Left cardiac atrium (tissue), 4 donors: Measurements from ENCODE around the gene CSNK1A1. TPM values are rescaled to one million over a fixed set of nuclear protein-coding genes. Genes with fewer than 3 reads are reported as not detected.
A peak's percentile ranks its signal among the peaks of the same experiment; 100 is the strongest.
"Not testable (repeated sequence)": the region's sequence is repeated elsewhere in the genome, so short reads cannot be mapped to it uniquely, and the experiment has no call there.

Experiments used
- ATAC-seq, 2 donors: fragments of 200-7000 bp; cut with Tn5 transposase; one replicate each; pipeline ENCODE4 v1.9.1; 2020; ENCODE audit warnings: mild to moderate bottlenecking in 2 of 2, moderate library complexity in 2 of 2
- DNase-seq: peaks from one replicate; pipeline ENCODE4 v3.0.0-alpha.2; 2020
- intact Hi-C, 2 donors: fragments of 100-400 bp; cut with DNase I; formaldehyde crosslinking; loops; one replicate each; pipeline versions ENCODE4 v1.14.1 to v1.15.1; 2022 to 2023
- total RNA-seq, 2 donors: library from RNA; stranded (reverse); fragmentation: NEBNext Ultra II Directional; extraction: Animal tissue kit (Norgen Biotek cat#: 25700); gene quantifications; one replicate each; pipeline ENCODE4 v1.2.1, GENCODE V29; 2021
- donor health status: DM: no; HTN: yes; CAD: no.
- donor health status: DM: no; HTN: yes; CAD: no; lungs with severe emphysema.
- donor health status: DM: yes; HTN: yes; CAD: no.
- donor health status: Dilated cardiomyopathy.

The CSNK1A1 gene
- total RNA-seq, 2 donors from 2014 or later: 212 to 342 TPM

GRCh38 chr5:149450199-149450598, 101.0 kb downstream of the CSNK1A1 start:
- DNase-seq: peak; percentile 84
- intact Hi-C loops: loop anchor here in 1 of 2 donors (5.0 kb wide), 1 partner anchor 102 kb away; the partner anchor contains the start of gene CSNK1A1
- peak; percentile 56 to 60 for ATAC-seq

- no peak for DNase-seq
- intact Hi-C loops: loop anchor here in 1 of 2 donors (5.0 kb wide), 1 partner anchor 38 kb away; no protein-coding TSS in a partner anchor
- no peak for ATAC-seq
Observed at GRCh38 chr5:149448831-149449714, 102.2 kb downstream of the CSNK1A1 start.

- DNase-seq (no peak), ATAC-seq (no peak)
- intact Hi-C loops: loop anchor here in 1 of 2 donors (5.0 kb wide), 1 partner anchor 39 kb away; no protein-coding TSS in a partner anchor
Observed at GRCh38 chr5:149448431-149448830, 102.8 kb downstream of the CSNK1A1 start.

GRCh38 chr5:149447373-149448367, 103.6 kb downstream of the CSNK1A1 start:
- DNase-seq (no peak), ATAC-seq (no peak)
- intact Hi-C loops: loop anchor here in 1 of 2 donors (5.0 kb wide), 1 partner anchor 40 kb away; no protein-coding TSS in a partner anchor

- not testable (repeated sequence) for ATAC-seq
- intact Hi-C loops: loop anchor here in 1 of 2 donors (5.0 kb wide), 1 partner anchor 41 kb away; no protein-coding TSS in a partner anchor
Observed at GRCh38 chr5:149446794-149447193, 104.4 kb downstream of the CSNK1A1 start.

GRCh38 chr5:149445739-149446369, 105.4 kb downstream of the CSNK1A1 start:
- intact Hi-C loops: loop anchor here in 1 of 2 donors (5.0 kb wide), 1 partner anchor 41 kb away; no protein-coding TSS in a partner anchor
- DNase-seq: peak; percentile 37
- peak; percentile 21 to 70 for ATAC-seq

More at GRCh38 chr5:149446794-149447193, 104.4 kb downstream of the CSNK1A1 start:
- not testable (repeated sequence) for DNase-seq

GRCh38 chr5:149445343-149445738, 105.9 kb downstream of the CSNK1A1 start:
- DNase-seq (no peak), ATAC-seq (no peak)
- intact Hi-C loops: loop anchor here in 1 of 2 donors (5.0 kb wide), 1 partner anchor 42 kb away; no protein-coding TSS in a partner anchor

GRCh38 chr5:149444430-149444829, 106.8 kb downstream of the CSNK1A1 start:
- DNase-seq, ATAC-seq: not testable (repeated sequence)
- intact Hi-C loops: loop anchor here (5.0 kb wide), 3 partner anchors 58 to 173 kb away; no protein-coding TSS in a partner anchor

GRCh38 chr5:149443210-149443609, 108.0 kb downstream of the CSNK1A1 start:
- ATAC-seq (no peak), DNase-seq (no peak)
- intact Hi-C loops: loop anchor here (5.0 kb wide), 3 partner anchors 59 to 174 kb away; no protein-coding TSS in a partner anchor

GRCh38 chr5:149442563-149443182, 108.6 kb downstream of the CSNK1A1 start:
- intact Hi-C loops: loop anchor here (5.0 kb wide), 3 partner anchors 60 to 175 kb away; no protein-coding TSS in a partner anchor
- DNase-seq: peak; percentile 82
- ATAC-seq: peak; percentile 80 to 88

Other genes with a start within 250 kb of the CSNK1A1 start
- gene GRPEL2, start 205.9 kb downstream of the CSNK1A1 start, total RNA-seq: 10 to 100 TPM in 1 of 2 donors, 1 to 10 TPM in 1; 8.7 to 15.4 TPM
- 1 to 10 TPM; 5.2 to 5.4 TPM for gene PCYOX1L, start 193.4 kb downstream of the CSNK1A1 start, total RNA-seq
- under 1 TPM; 0.44 to 0.89 TPM for gene IL17B, start 172.1 kb downstream of the CSNK1A1 start, total RNA-seq
- 10 to 100 TPM; 14.1 to 17.3 TPM for gene ARHGEF37, start 30.1 kb upstream of the CSNK1A1 start, total RNA-seq
- 10 to 100 TPM; 11.8 to 12.5 TPM for gene PPARGC1B, start 178.9 kb upstream of the CSNK1A1 start, total RNA-seq